Esophagus squamous epithelium (tissue), 5 donors: ENCODE results near the gene SGTA. TPM values are rescaled to one million over a fixed set of nuclear protein-coding genes. Genes with fewer than 3 reads are reported as not detected.
A peak's percentile ranks its signal among the peaks of the same experiment; 100 is the strongest.

Source experiments
- DNase-seq: peaks from one replicate; lab custom pipeline; 2025; lab: John Stamatoyannopoulos, UW
- H3K27ac ChIP-seq, 4 donors: fragments of 200-600 bp; sonication (generic); one replicate each; pipeline ENCODE4 v1.5.1; 2016 to 2019; ENCODE audit warnings: mild to moderate bottlenecking in 1 of 4
- H3K27me3 ChIP-seq, 4 donors: fragments of 200-600 bp; sonication (generic); 1 replicate in 3 of 4; 2 replicates in 1 of 4; pipeline versions ENCODE4 v1.5.1 to v1.6.0; 2017 to 2021; ENCODE audit warnings: antibody characterized with exemption in 1 of 4
- H3K36me3 ChIP-seq, 3 donors: fragments of 200-600 bp; sonication (generic); one replicate each; pipeline ENCODE4 v1.5.1; 2016 to 2019
- H3K4me1 ChIP-seq, 3 donors: fragments of 200-600 bp; sonication (generic); one replicate each; pipeline ENCODE4 v1.5.1; 2017 to 2019
- H3K4me3 ChIP-seq, 4 donors: fragments of 200-600 bp; sonication (generic); 1 replicate in 3 of 4; 2 replicates in 1 of 4; pipeline ENCODE4 v1.5.1; 2016 to 2019; ENCODE audit warnings: mild to moderate bottlenecking in 2 of 4, moderate library complexity in 1 of 4
- H3K9me3 ChIP-seq, 3 donors: fragments of 200-600 bp; sonication (generic); one replicate each; pipeline ENCODE4 v1.5.1; 2016 to 2019
- CTCF ChIP-seq, 6 experiments: fragments of 450-650 bp in 4 of 6; fragments of 200-600 bp in 2 of 6; sonication (generic) in 2 of 6; IDR thresholded peaks; one replicate each; pipeline ENCODE4 v1.5.1; 2016 to 2019; ENCODE audit warnings: antibody characterized with exemption in 6 of 6, mild to moderate bottlenecking in 4 of 6, moderate library complexity in 4 of 6
- POLR2A ChIP-seq, 4 donors: fragments of 450-650 bp; IDR thresholded peaks; one replicate each; pipeline ENCODE4 v1.6.1; 2017; ENCODE audit warnings: antibody characterized with exemption in 4 of 4, mild to moderate bottlenecking in 4 of 4, moderate library complexity in 3 of 4
- WGBS, 2 donors: methylation state at CpG; one replicate each; pipeline ENCODE4 v1.1.5; 2018; 5-methylcytosine and 5-hydroxymethylcytosine counted together
- intact Hi-C: fragments of 100-400 bp; cut with DNase I; formaldehyde crosslinking; loops from one replicate; pipeline ENCODE4 v1.15.0; 2022
- total RNA-seq, 4 donors: library from RNA; depleted of rRNA; stranded (reverse); fragments of >200 nt; gene quantifications; one replicate each; pipeline ENCODE4 v1.1.0, GENCODE V29; 2016
- donor health status: DM: yes; HTN: yes; CAD: no.

Gene SGTA
- total RNA-seq, 4 donors from 2014 or later = 30.6 to 45.0 (median 42.8) TPM

GRCh38 chr19:2740314-2740656, 42.8 kb downstream of the SGTA start:
- intact Hi-C loops = no loop called here
- Histone ChIP-seq H3K4me3 (peak overlapping the region in 3 of 4 donors; percentile 70 to 93 (median 80)), H3K9me3 (no peaks in the 10 kb centered on the region), H3K36me3 (peaks cover 0 to 19% (median 6%) of the 10 kb centered on the region in 3 donors), H3K4me1 (peaks cover 0 to 23% (median 10%) of the 10 kb centered on the region in 3 donors), H3K27ac (no peak overlapping the region), H3K27me3 (peaks cover 0 to 9% (median 0%) of the 10 kb centered on the region in 4 donors)
- TF ChIP-seq CTCF (IDR thresholded peaks at IDR 0.05) (no peak), POLR2A (IDR thresholded peaks at IDR 0.05) (no peak)
- WGBS, 2 donors = 56 to 71% methylated on average over 8 to 10 of the region's 13 CpGs
- no peak for DNase-seq

- Histone ChIP-seq H3K4me1 (peaks cover 0 to 23% (median 10%) of the 10 kb centered on the region in 3 donors), H3K9me3 (no peaks in the 10 kb centered on the region), H3K27ac (peak within 1 kb of the TSS; percentile 59 to 78 (median 70)), H3K36me3 (peaks cover 0 to 24% (median 6%) of the 10 kb centered on the region in 3 donors), H3K4me3 (peak within 1 kb of the TSS; percentile 70 to 99 (median 86)), H3K27me3 (peaks cover 0 to 9% (median 0%) of the 10 kb centered on the region in 4 donors)
- intact Hi-C loops = no loop called here
- DNase-seq = peak; percentile 89
- WGBS, 2 donors = 0% methylated on average over 2 to 19 of the region's 64 CpGs
- TF ChIP-seq CTCF (IDR thresholded peaks at IDR 0.05) = peak in 4 of 6 experiments; percentile 25 to 51 (median 33)
- peak in 2 of 4 donors; percentile 36 to 44 for TF ChIP-seq POLR2A (IDR thresholded peaks at IDR 0.05)
Observed at GRCh38 chr19:2739602-2740313, 43.3 kb downstream of the SGTA start, which contains the start of gene SLC39A3. Gene SLC39A3, minus strand, starts transcription at chr19:2740017. Its CDS starts 2,760 bp downstream, at chr19:2737257.

GRCh38 chr19:2736550-2737190, 46.4 kb downstream of the SGTA start:
- H3K9me3 ChIP-seq = no peaks in the 10 kb centered on the region
- TF ChIP-seq POLR2A (IDR thresholded peaks at IDR 0.05) = no peak
- TF ChIP-seq CTCF (IDR thresholded peaks at IDR 0.05) = no peak
- no peak overlapping the region for H3K27ac ChIP-seq
- DNase-seq = no peak
- peaks cover 0 to 49% (median 6%) of the 10 kb centered on the region in 3 donors for H3K36me3 ChIP-seq
- peaks cover 0 to 9% (median 0%) of the 10 kb centered on the region in 4 donors for H3K27me3 ChIP-seq
- intact Hi-C loops = no loop called here
- WGBS, 2 donors = 89 to 91% methylated on average over 6 to 15 of the region's 15 CpGs
- no peak overlapping the region for H3K4me3 ChIP-seq
- peaks cover 0 to 35% (median 10%) of the 10 kb centered on the region in 3 donors for H3K4me1 ChIP-seq

- Histone ChIP-seq H3K4me3 (no peak overlapping the region), H3K36me3 (peaks cover 0 to 51% (median 6%) of the 10 kb centered on the region in 3 donors), H3K9me3 (no peaks in the 10 kb centered on the region), H3K4me1 (peaks cover 0 to 33% (median 10%) of the 10 kb centered on the region in 3 donors), H3K27me3 (no peaks in the 10 kb centered on the region), H3K27ac (no peak overlapping the region)
- DNase-seq = no peak
- WGBS, 2 donors = 94 to 100% methylated on average over 2 to 5 of the region's 12 CpGs
- no peak for TF ChIP-seq POLR2A (IDR thresholded peaks at IDR 0.05)
- TF ChIP-seq CTCF (IDR thresholded peaks at IDR 0.05) = no peak
- intact Hi-C loops = no loop called here
Observed at GRCh38 chr19:2735374-2735773, 47.7 kb downstream of the SGTA start.
